Measurements from ENCODE around the gene MAPT.

DNA sequence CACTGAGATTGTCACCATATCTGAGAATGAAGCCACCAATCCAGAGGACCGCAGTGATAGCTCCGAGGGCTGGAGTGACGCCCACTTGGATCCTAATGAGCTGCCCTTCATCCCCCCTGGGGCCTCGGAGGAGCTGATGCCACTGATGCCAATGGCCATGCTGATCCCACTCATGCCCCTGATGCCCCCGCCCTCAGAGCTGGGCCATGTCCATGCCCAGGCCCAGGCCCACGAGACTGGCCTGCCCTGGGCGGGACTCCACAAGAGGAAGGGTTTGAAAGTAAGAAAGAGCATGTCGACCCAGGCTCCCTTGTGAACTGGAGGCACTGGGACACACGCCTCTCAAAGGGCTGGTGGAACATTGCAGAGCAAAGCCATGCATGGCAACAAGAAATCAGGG lies 47.7 kb upstream of the MAPT start:
- TF ChIP-seq, protein P1, sequence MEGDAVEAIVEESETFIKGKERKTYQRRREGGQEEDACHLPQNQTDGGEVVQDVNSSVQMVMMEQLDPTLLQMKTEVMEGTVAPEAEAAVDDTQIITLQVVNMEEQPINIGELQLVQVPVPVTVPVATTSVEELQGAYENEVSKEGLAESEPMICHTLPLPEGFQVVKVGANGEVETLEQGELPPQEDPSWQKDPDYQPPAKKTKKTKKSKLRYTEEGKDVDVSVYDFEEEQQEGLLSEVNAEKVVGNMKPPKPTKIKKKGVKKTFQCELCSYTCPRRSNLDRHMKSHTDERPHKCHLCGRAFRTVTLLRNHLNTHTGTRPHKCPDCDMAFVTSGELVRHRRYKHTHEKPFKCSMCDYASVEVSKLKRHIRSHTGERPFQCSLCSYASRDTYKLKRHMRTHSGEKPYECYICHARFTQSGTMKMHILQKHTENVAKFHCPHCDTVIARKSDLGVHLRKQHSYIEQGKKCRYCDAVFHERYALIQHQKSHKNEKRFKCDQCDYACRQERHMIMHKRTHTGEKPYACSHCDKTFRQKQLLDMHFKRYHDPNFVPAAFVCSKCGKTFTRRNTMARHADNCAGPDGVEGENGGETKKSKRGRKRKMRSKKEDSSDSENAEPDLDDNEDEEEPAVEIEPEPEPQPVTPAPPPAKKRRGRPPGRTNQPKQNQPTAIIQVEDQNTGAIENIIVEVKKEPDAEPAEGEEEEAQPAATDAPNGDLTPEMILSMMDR (IDR thresholded peaks at IDR 0.05), result no peak
- TF ChIP-seq POLR2A (IDR thresholded peaks at IDR 0.05) (no peak), POLR2AphosphoS5 (IDR thresholded peaks at IDR 0.05) (no peak)
